Measurements from ENCODE around the gene FBN2.
"Not testable (repeated sequence)": the region's sequence is repeated elsewhere in the genome, so short reads cannot be mapped to it uniquely, and the experiment has no call there.

Gene FBN2

DNA sequence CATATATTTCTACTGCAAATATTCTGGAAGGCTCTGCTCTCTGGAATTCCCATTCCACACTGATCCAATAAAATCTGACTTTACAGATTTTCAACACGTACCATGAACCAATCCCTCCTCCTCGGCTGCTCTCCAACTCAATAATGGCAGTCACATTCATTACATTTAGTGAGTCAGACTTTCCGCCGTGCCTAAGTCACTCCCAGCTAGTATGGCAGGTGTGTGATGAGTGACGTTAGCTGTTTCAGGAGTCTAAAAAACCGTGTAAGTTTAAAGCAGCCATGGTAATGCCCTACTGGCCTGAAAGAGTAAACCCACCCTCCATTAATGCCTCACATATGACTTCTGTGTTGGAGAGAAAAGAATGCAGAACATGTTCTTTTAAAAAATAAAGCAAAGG, 3.3 kb downstream of the FBN2 start:
- DNase-seq (ENCODE audit: low read depth in 2 of 2) = no peak

- no peak for DNase-seq (ENCODE audit: low read depth in 2 of 2)
Measured at GRCh38 chr5:128532776-128533175, 5.3 kb downstream of the FBN2 start.

DNA sequence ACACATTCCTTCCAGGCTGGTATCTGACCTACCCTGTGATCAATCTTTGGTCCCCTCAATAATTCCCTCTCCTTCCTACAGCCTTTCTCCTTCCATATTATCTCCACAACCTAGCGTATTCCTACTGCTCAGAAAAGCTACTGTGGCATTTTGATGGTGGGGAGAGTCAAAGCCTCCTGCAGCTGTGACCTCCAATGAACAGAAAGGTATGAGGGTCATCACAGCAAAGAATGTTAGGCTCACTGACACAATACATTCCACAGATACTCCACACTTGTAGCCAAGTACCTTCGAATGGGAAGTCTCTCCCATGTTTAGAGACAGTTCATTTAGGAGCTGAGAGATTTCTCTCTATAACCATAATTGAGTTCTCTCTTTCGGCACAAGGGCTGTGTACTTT, 5.9 kb downstream of the FBN2 start:
- no peak for DNase-seq (ENCODE audit: low read depth in 2 of 2)

- DNase-seq (ENCODE audit: low read depth in 2 of 2) = no peak
Measured at GRCh38 chr5:128528637-128529255, 9.3 kb downstream of the FBN2 start.

DNA sequence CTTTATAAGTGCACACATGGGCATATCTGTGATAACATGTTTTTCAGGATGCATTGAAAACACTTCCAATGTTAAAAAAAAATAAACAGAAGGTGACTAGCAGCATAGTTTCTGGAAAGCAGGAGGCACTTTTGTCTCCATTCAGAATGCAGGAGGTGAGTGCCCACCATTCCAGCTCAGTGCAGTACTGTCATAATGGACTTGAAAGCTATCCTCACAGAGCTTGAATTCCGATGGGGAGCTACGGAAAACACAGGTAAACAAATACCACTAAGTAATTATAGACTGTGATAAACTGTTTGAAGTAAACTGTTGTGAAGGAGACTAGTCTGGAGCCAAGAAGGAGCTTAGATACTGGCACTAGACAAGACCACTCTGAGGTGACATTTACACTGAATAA, 9.9 kb downstream of the FBN2 start:
- no peak for DNase-seq (ENCODE audit: low read depth in 2 of 2)

DNA sequence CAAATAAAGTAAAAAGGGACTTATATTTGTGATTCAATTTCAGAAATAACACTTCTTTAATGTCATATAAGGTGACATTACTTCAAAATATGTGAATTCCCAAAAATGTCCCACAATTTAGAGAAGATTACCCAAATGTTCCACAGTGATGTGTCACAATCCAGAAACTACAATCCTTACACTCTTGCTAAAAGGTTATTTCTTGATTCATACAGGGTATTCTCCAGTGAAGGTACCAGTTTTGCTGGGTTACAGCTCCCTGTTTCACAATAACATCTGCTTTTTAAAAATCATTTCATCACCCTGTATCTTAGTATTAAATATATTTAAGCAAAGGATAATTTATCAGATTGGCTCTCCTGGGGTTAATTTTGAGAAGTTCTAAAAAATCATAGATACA, 11.0 kb downstream of the FBN2 start:
- DNase-seq (ENCODE audit: low read depth in 2 of 2) = no peak

- DNase-seq (ENCODE audit: low read depth in 2 of 2) = no peak
Measured at GRCh38 chr5:128522336-128522735, 15.7 kb downstream of the FBN2 start.

GRCh38 chr5:128519827-128520226, 18.2 kb downstream of the FBN2 start:
- DNase-seq (ENCODE audit: low read depth in 2 of 2) = no peak

GRCh38 chr5:128516978-128517377, 21.1 kb downstream of the FBN2 start:
- no peak for DNase-seq (ENCODE audit: low read depth in 2 of 2)

GRCh38 chr5:128513806-128514205, 24.2 kb downstream of the FBN2 start:
- DNase-seq (ENCODE audit: low read depth in 2 of 2) = no peak

- no peak for DNase-seq (ENCODE audit: low read depth in 2 of 2)
Measured at GRCh38 chr5:128512894-128513293, 25.2 kb downstream of the FBN2 start.

GRCh38 chr5:128506643-128507042, 31.4 kb downstream of the FBN2 start:
- DNase-seq (ENCODE audit: low read depth in 2 of 2) = no peak

GRCh38 chr5:128503727-128504126, 34.3 kb downstream of the FBN2 start:
- DNase-seq (ENCODE audit: low read depth in 2 of 2) = not testable (repeated sequence)

GRCh38 chr5:128498844-128499455, 39.1 kb downstream of the FBN2 start:
- DNase-seq (ENCODE audit: low read depth in 2 of 2) = no peak

GRCh38 chr5:128494516-128494915, 43.5 kb downstream of the FBN2 start:
- no peak for DNase-seq (ENCODE audit: low read depth in 2 of 2)

- no peak for DNase-seq (ENCODE audit: low read depth in 2 of 2)
Measured at GRCh38 chr5:128493657-128494329, 44.3 kb downstream of the FBN2 start.

DNA sequence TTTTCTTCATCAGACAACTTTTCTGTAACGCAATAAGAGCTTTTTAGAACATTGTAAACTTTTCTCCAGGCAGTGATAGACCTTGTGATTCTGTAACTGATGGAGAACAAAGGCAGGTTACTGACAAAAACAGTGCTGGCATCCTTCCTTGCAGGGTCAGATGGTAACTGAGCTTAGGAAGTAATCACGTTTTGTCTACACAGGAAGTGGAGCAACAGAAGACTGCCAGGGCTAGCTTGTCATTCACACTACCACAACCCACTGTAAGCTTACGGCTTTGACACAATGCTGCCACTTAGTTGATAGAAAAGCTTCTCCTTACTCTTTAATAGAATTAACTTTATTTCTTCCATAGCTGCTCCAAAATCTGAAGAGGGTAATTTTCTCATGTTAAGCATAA, 46.8 kb downstream of the FBN2 start:
- no peak for DNase-seq (ENCODE audit: low read depth in 2 of 2)

DNA sequence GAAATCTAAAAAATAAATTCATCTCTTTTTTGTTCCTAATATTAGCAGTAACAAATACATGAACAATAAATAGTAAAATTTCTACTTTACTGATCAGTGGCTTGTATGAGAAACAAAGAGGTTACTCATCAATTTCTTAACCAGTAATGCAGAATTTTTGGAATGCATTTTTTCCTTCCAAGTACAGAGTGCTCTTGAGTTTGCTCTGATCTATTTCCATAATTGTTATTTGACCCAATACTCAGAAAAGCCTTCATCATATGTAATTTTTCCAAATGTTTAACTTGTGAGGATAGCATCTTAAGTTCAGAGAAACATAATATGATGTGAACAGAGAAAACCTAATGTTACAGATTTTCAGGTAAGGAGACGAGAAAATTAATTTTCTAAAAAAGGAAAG, 47.3 kb downstream of the FBN2 start:
- no peak for DNase-seq (ENCODE audit: low read depth in 2 of 2)

DNA sequence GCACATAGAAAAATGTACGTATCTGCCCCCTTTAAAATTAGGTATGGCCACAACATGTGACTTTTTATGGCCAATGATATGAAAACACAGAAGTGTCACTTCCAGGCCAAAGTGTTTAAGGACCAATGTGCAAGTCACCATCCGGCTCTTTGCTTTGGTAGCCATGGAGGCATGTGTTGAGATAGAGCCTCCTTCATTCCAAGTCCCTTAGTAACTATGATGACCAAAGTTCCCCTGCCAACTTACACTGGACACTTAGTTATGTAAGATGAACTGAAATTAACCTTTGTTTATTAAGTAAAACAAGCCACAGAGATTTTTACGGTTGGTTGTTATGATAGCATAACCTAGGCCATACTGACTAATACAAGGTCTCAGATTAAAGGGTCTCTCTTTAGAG, 51.0 kb downstream of the FBN2 start:
- DNase-seq (ENCODE audit: low read depth in 2 of 2) = no peak

GRCh38 chr5:128483738-128484137, 54.3 kb downstream of the FBN2 start:
- DNase-seq (ENCODE audit: low read depth in 2 of 2) = no peak

- no peak for DNase-seq (ENCODE audit: low read depth in 2 of 2)
Measured at GRCh38 chr5:128480906-128481633, 57.0 kb downstream of the FBN2 start.

- DNase-seq (ENCODE audit: low read depth in 2 of 2) = no peak
Measured at GRCh38 chr5:128480158-128480557, 57.9 kb downstream of the FBN2 start.
